Osteoblast (primary cell): Measurements from ENCODE around the gene PACS1. TPM values are rescaled to one million over a fixed set of nuclear protein-coding genes. Genes with fewer than 3 reads are reported as not detected.
A peak's percentile ranks its signal among the peaks of the same experiment; 100 is the strongest.

ENCODE experiments used
- DNase-seq: peaks from one replicate; pipeline ENCODE4 v3.0.0; 2011; ENCODE audit warnings: low spot score, mixed read lengths; ENCODE audit not compliant: insufficient read length; ENCODE audit errors: missing footprints
- H2AFZ ChIP-seq: 2 replicates; pipeline ENCODE4 v1.6.0; 2011; ENCODE audit warnings: mild to moderate bottlenecking, low read length
- H3K27ac ChIP-seq: 2 replicates; pipeline ENCODE4 v1.5.1; 2011; ENCODE audit warnings: mild to moderate bottlenecking, low read depth, low read length, moderate library complexity
- H3K27me3 ChIP-seq: 2 replicates; pipeline ENCODE4 v1.6.0; 2012; ENCODE audit warnings: mild to moderate bottlenecking, control low read depth, inconsistent platforms, low read length, moderate library complexity; ENCODE audit not compliant: insufficient read depth
- H3K36me3 ChIP-seq: 2 replicates; pipeline ENCODE4 v1.5.1; 2011; ENCODE audit warnings: mild to moderate bottlenecking, low read length, control low read depth, moderate library complexity; ENCODE audit not compliant: insufficient read depth
- H3K4me1 ChIP-seq: 2 replicates; pipeline ENCODE4 v1.5.1; 2011; ENCODE audit warnings: mild to moderate bottlenecking, low read length, control low read depth, moderate library complexity; ENCODE audit not compliant: insufficient read depth
- H3K4me2 ChIP-seq: 2 replicates; pipeline ENCODE4 v1.6.0; 2011; ENCODE audit warnings: mild to moderate bottlenecking, low read length; ENCODE audit not compliant: insufficient read depth
- H3K4me3 ChIP-seq: fragments of 200-600 bp; sonication (generic); 3 replicates; pipeline ENCODE4 v1.5.1; 2012; ENCODE audit warnings: mild to moderate bottlenecking, low read length, inconsistent platforms; ENCODE audit not compliant: insufficient read depth
- H3K79me2 ChIP-seq: 2 replicates; pipeline ENCODE4 v1.6.0; 2012; ENCODE audit warnings: mild to moderate bottlenecking, low read length, control low read depth, inconsistent platforms; ENCODE audit not compliant: insufficient read depth
- H3K9me3 ChIP-seq: 2 replicates; pipeline ENCODE4 v1.5.1; 2011; ENCODE audit warnings: low read depth, low read length, control low read depth
- H4K20me1 ChIP-seq: 2 replicates; pipeline ENCODE4 v1.6.0; 2012; ENCODE audit warnings: mild to moderate bottlenecking, low read length, control low read depth; ENCODE audit not compliant: insufficient read depth
- total RNA-seq: library from RNA; depleted of rRNA; stranded (reverse); fragments of >200 nt; gene quantifications from 2 replicates; pipeline ENCODE4 v1.2.3, GENCODE V29; 2012
- TF ChIP-seq, protein P1 (sequence below): IDR thresholded peaks from 2 replicates; pipeline ENCODE4 v1.5.1; 2011; ENCODE audit warnings: mild to moderate bottlenecking, low read depth, low read length, moderate library complexity; ENCODE audit errors: extremely low read depth

The PACS1 gene
- total RNA-seq, 1 donor = 38.0 TPM

DNA sequence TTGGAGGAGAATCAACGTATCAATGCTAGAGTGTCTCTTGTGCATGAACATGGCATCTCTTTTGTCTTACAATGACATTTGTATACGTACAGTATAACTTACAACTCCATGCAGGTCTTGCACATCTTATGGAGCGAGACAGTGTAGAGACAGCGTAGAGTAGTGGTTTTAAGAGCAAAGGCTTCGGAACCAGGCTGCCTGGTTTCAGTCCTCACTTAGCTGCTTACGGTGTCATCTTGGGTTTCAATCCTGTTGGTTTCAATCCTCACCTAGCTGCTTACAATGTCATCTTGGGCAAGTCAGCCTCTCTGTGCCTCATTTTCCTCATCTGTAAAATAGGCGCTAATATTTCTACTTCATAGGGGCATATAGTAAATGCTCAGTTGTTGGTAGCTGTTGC is 98.2 kb downstream of the PACS1 start:
- Histone ChIP-seq H2AFZ (no peak overlapping the region), H3K79me2 (peaks cover 40% of the 10 kb centered on the region), H3K27ac (no peak overlapping the region), H4K20me1 (peaks cover 30% of the 10 kb centered on the region), H3K4me1 (peaks cover 8% of the 10 kb centered on the region), H3K4me3 (no peak overlapping the region), H3K27me3 (no peaks in the 10 kb centered on the region), H3K4me2 (no peak overlapping the region), H3K36me3 (no peaks in the 10 kb centered on the region), H3K9me3 (no peaks in the 10 kb centered on the region)
- TF ChIP-seq, protein P1, sequence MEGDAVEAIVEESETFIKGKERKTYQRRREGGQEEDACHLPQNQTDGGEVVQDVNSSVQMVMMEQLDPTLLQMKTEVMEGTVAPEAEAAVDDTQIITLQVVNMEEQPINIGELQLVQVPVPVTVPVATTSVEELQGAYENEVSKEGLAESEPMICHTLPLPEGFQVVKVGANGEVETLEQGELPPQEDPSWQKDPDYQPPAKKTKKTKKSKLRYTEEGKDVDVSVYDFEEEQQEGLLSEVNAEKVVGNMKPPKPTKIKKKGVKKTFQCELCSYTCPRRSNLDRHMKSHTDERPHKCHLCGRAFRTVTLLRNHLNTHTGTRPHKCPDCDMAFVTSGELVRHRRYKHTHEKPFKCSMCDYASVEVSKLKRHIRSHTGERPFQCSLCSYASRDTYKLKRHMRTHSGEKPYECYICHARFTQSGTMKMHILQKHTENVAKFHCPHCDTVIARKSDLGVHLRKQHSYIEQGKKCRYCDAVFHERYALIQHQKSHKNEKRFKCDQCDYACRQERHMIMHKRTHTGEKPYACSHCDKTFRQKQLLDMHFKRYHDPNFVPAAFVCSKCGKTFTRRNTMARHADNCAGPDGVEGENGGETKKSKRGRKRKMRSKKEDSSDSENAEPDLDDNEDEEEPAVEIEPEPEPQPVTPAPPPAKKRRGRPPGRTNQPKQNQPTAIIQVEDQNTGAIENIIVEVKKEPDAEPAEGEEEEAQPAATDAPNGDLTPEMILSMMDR = no peak
- DNase-seq = no peak

DNA sequence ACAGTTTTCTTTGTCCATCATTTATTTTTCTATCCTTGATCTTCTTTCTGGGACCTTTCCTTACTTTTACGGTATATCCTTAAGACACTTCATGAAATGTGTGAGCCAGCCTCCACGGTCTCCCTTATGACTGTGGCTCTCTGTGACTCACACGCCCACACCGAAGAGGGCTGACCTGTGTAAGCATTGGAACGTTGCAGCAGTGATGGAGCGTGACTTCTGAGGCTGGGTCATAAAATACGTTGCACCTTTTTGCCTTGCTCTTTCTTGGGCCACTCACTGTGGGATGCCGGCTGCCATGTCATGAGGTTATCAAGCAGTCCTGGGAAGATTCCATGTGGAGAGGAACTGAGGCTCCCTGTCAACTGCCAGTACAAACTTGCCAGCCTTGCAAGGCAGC is 102.1 kb downstream of the PACS1 start:
- no peaks in the 10 kb centered on the region for H3K9me3 ChIP-seq
- no peak overlapping the region for H3K4me2 ChIP-seq
- H3K79me2 ChIP-seq = peaks cover 38% of the 10 kb centered on the region
- H2AFZ ChIP-seq = no peak overlapping the region
- TF ChIP-seq, protein P1 = no peak
- peak; percentile 90 for DNase-seq
- H3K4me3 ChIP-seq = no peak overlapping the region
- peaks cover 14% of the 10 kb centered on the region for H4K20me1 ChIP-seq
- H3K27me3 ChIP-seq = no peaks in the 10 kb centered on the region
- H3K27ac ChIP-seq = peak overlapping the region; percentile 51
- peaks cover 8% of the 10 kb centered on the region for H3K4me1 ChIP-seq
- H3K36me3 ChIP-seq = no peaks in the 10 kb centered on the region

- Histone ChIP-seq H3K27me3 (no peaks in the 10 kb centered on the region), H4K20me1 (peaks cover 24% of the 10 kb centered on the region)
- TF ChIP-seq, protein P1 = no peak
Observed at GRCh38 chr11:66176650-66177049, 106.6 kb downstream of the PACS1 start.

GRCh38 chr11:66178183-66178582 is 108.1 kb downstream of the PACS1 start:
- H3K4me1 ChIP-seq = no peaks in the 10 kb centered on the region
- H4K20me1 ChIP-seq = peaks cover 33% of the 10 kb centered on the region
- H2AFZ ChIP-seq = no peak overlapping the region
- H3K79me2 ChIP-seq = peaks cover 44% of the 10 kb centered on the region
- no peak overlapping the region for H3K4me2 ChIP-seq
- H3K27me3 ChIP-seq = no peaks in the 10 kb centered on the region
- TF ChIP-seq, protein P1 = no peak
- DNase-seq = no peak
- H3K4me3 ChIP-seq = no peak overlapping the region
- H3K36me3 ChIP-seq = no peaks in the 10 kb centered on the region
- no peak overlapping the region for H3K27ac ChIP-seq
- no peaks in the 10 kb centered on the region for H3K9me3 ChIP-seq

More at GRCh38 chr11:66176650-66177049, 106.6 kb downstream of the PACS1 start:
- Histone ChIP-seq H3K4me3 (no peak overlapping the region), H2AFZ (no peak overlapping the region), H3K9me3 (no peaks in the 10 kb centered on the region), H3K4me1 (peaks cover 8% of the 10 kb centered on the region), H3K79me2 (peaks cover 32% of the 10 kb centered on the region), H3K4me2 (no peak overlapping the region), H3K27ac (no peak overlapping the region), H3K36me3 (no peaks in the 10 kb centered on the region)
- no peak for DNase-seq
